ENCODE data around the gene TBKBP1. TPM values are rescaled to one million over a fixed set of nuclear protein-coding genes. Genes with fewer than 3 reads are reported as not detected.
"Not testable (repeated sequence)": the region's sequence is repeated elsewhere in the genome, so short reads cannot be mapped to it uniquely, and the experiment has no call there.

TBKBP1 gene
- total and polyA plus RNA-seq, 4 experiments from 2014 or later: 0.49 to 7.4 (median 3.7) TPM

- peaks cover 43% of the 10 kb centered on the region for H3K4me1 ChIP-seq (ENCODE audit: insufficient read depth, low read length)
- H3K27me3 Mint-ChIP-seq: peaks cover 0 to 1% of the 10 kb centered on the region in 2 donors
- peak overlapping the region; percentile 92 to 100 (median 100) for H3K4me3 Mint-ChIP-seq
- H3K36me3 Mint-ChIP-seq: peaks cover 0 to 11% of the 10 kb centered on the region in 2 donors
- intact Hi-C loops (cut with micrococcal nuclease): no loop called here
- DNase-seq: no peak
- no peaks in the 10 kb centered on the region for H3K27me3 ChIP-seq (ENCODE audit: insufficient read depth, low read length)
- peak overlapping the region; percentile 72 to 83 for H3K4me3 ChIP-seq (ENCODE audit: low read length in 2 of 2)
- H3K36me3 ChIP-seq (ENCODE audit: insufficient read depth, low read length): no peaks in the 10 kb centered on the region
- ChIA-PET CTCF (ENCODE audit: partially characterized antibody) (interaction anchor here (1.3 to 1.9 kb wide), 3 partner anchors 36 to 38 kb away, joined by 4 to 6 read pairs (median 5); no protein-coding TSS in a partner anchor), POLR2A (ENCODE audit: partially characterized antibody) (interaction anchor here (0.9 to 8.0 kb wide), 12 partner anchors 10 to 412 kb away, joined by 3 to 145 read pairs (median 6); partner anchors contain the start of genes EFCAB13, KPNB1, PNPO and TBKBP1)
- H3K27ac ChIP-seq (ENCODE audit: low read depth, low read length): peak overlapping the region; percentile 70
- peak overlapping the region; percentile 85 to 99 (median 94) for H3K27ac Mint-ChIP-seq
- H3K9me3 ChIP-seq (ENCODE audit: control insufficient read depth in 1 of 2, low read length in 2 of 2): no peaks in the 10 kb centered on the region
- no peaks in the 10 kb centered on the region for H3K9me3 Mint-ChIP-seq
- H3K4me1 Mint-ChIP-seq: peaks cover 35 to 81% (median 46%) of the 10 kb centered on the region in 4 donors
These were observed 41.1 kb downstream of the TBKBP1 start for GRCh38 chr17:47735139-47735464.

GRCh38 chr17:47735536-47736011, 41.6 kb downstream of the TBKBP1 start:
- Histone ChIP-seq H3K27ac (ENCODE audit: low read depth, low read length) (peak overlapping the region; percentile 70), H3K36me3 (ENCODE audit: insufficient read depth, low read length) (no peaks in the 10 kb centered on the region), H3K9me3 (ENCODE audit: control insufficient read depth in 1 of 2, low read length in 2 of 2) (no peaks in the 10 kb centered on the region), H3K4me3 (ENCODE audit: low read length in 2 of 2) (peak overlapping the region; percentile 72 to 83), H3K27me3 (ENCODE audit: insufficient read depth, low read length) (no peaks in the 10 kb centered on the region), H3K4me1 (ENCODE audit: insufficient read depth, low read length) (peaks cover 44% of the 10 kb centered on the region)
- H3K27me3 Mint-ChIP-seq: no peaks in the 10 kb centered on the region
- DNase-seq: peak in 1 of 5 donors; percentile 33
- no peaks in the 10 kb centered on the region for H3K9me3 Mint-ChIP-seq
- intact Hi-C loops (cut with micrococcal nuclease): no loop called here
- peak overlapping the region; percentile 92 to 100 (median 100) for H3K4me3 Mint-ChIP-seq
- ChIA-PET POLR2A (ENCODE audit: partially characterized antibody) (interaction anchor here (0.8 to 8.0 kb wide), 9 partner anchors 15 to 160 kb away, joined by 3 to 145 read pairs (median 8); partner anchors contain the start of genes KPNB1, SP2 and TBKBP1), CTCF (ENCODE audit: partially characterized antibody) (interaction anchor here (1.2 to 1.9 kb wide), 4 partner anchors 35 to 39 kb away, joined by 4 to 6 read pairs (median 4); no protein-coding TSS in a partner anchor)
- peaks cover 0 to 11% of the 10 kb centered on the region in 2 donors for H3K36me3 Mint-ChIP-seq
- H3K27ac Mint-ChIP-seq: peak overlapping the region; percentile 81 to 98 (median 92)
- H3K4me1 Mint-ChIP-seq: peaks cover 36 to 80% (median 49%) of the 10 kb centered on the region in 4 donors

DNA sequence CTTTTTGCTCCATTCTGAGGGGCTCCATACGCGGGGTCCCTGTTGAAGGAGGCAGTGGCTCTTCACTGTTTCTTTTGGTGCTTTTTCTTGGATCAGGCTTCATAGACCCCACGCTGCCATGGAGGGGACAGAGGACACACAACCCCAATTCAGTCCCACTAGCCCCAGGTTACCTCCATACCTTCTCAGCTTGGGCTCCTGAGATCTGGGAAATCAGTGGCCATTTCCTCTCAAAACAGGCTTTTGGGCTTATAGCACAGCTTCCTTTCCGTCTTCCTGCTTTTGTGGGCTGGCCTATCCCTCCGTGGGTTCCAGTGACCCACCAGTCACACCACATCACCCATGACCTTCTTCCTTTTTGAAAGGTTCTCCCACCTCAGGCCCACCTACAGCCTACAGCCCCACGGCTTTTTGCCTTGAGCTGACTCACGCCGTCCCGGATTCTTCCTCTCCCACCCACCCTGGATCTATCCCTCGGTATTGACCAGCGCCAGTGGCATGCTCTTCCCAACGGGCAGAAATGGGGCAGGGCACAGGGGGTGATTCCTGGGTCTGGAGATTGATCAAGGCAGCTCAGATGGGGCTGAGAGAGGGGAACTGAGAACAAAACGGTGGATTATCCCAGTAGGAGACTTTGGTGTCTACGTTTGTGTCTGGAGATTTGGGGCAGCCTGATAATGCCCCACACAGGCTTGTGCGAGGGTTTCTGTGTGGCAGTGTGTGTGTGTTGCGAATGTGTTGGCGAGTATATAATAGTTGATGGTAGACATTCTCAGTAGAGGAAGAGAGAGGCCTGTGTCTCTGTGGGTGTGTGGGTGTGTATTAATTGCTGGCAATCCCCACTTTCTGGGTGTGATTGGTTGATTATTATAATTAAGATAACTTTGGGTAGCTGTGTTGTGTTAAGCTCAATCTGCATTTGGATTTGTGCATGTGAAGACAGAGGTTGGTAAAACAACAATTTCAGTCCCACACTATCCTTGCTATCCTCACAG, 42.8 kb downstream of the TBKBP1 start:
- Histone ChIP-seq H3K27me3 (ENCODE audit: insufficient read depth, low read length) (no peaks in the 10 kb centered on the region), H3K9me3 (ENCODE audit: control insufficient read depth in 1 of 2, low read length in 2 of 2) (no peaks in the 10 kb centered on the region), H3K4me3 (ENCODE audit: low read length in 2 of 2) (peak overlapping the region in 1 of 2 donors; percentile 23), H3K27ac (ENCODE audit: low read depth, low read length) (peak overlapping the region; percentile 55), H3K4me1 (ENCODE audit: insufficient read depth, low read length) (peaks cover 50% of the 10 kb centered on the region), H3K36me3 (ENCODE audit: insufficient read depth, low read length) (no peaks in the 10 kb centered on the region)
- Mint-ChIP-seq H3K27ac (peak overlapping the region; percentile 14 to 95 (median 87)), H3K4me1 (peaks cover 44 to 80% (median 58%) of the 10 kb centered on the region in 4 donors), H3K9me3 (no peaks in the 10 kb centered on the region), H3K4me3 (peak overlapping the region; percentile 92 to 100 (median 100)), H3K27me3 (no peaks in the 10 kb centered on the region), H3K36me3 (peaks cover 0 to 16% of the 10 kb centered on the region in 2 donors)
- ChIA-PET POLR2A (ENCODE audit: partially characterized antibody) (interaction anchor here (0.7 to 8.0 kb wide), 10 partner anchors 9 to 159 kb away, joined by 3 to 145 read pairs (median 5); partner anchors contain the start of genes KPNB1, SP2 and TBKBP1), CTCF (ENCODE audit: partially characterized antibody) (interaction anchor here (1.0 to 1.5 kb wide), 3 partner anchors 9 to 39 kb away, joined by 3 to 5 read pairs (median 4); no protein-coding TSS in a partner anchor)
- intact Hi-C loops (cut with micrococcal nuclease): no loop called here
- DNase-seq: no peak

DNA sequence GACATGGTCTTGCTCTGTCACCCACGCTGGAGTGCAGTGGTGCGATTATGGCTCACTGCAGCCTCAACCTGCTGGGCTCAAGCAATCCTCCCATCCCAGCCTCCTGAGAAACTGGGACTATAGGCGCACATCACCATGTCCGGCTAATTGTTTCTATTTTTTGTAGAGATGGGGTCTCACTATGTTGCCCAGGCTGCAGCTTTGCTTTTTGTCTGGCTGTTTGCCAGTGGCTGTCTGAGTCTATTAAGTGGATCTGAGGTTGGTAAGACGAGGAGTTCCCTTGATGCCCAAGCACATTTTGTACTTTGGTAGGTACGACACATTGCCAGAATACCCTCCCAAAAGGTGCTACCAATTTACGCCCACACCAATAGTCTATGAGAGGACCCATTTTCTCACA, 44.2 kb downstream of the TBKBP1 start:
- Mint-ChIP-seq H3K36me3 (peaks cover 0 to 16% of the 10 kb centered on the region in 2 donors), H3K4me3 (peak overlapping the region in 5 of 8 donors; percentile 11 to 47 (median 15)), H3K27me3 (no peaks in the 10 kb centered on the region), H3K27ac (peak overlapping the region in 6 of 7 donors; percentile 14 to 72 (median 46)), H3K4me1 (peaks cover 37 to 77% (median 55%) of the 10 kb centered on the region in 4 donors), H3K9me3 (no peaks in the 10 kb centered on the region)
- Histone ChIP-seq H3K4me3 (ENCODE audit: low read length in 2 of 2) (no peak overlapping the region), H3K27ac (ENCODE audit: low read depth, low read length) (no peak overlapping the region), H3K9me3 (ENCODE audit: control insufficient read depth in 1 of 2, low read length in 2 of 2) (no peaks in the 10 kb centered on the region), H3K4me1 (ENCODE audit: insufficient read depth, low read length) (peaks cover 53% of the 10 kb centered on the region), H3K36me3 (ENCODE audit: insufficient read depth, low read length) (no peaks in the 10 kb centered on the region), H3K27me3 (ENCODE audit: insufficient read depth, low read length) (no peaks in the 10 kb centered on the region)
- DNase-seq: no peak
- ChIA-PET POLR2A (ENCODE audit: partially characterized antibody) (interaction anchor here (0.6 to 8.0 kb wide), 6 partner anchors 8 to 102 kb away, joined by 3 to 145 read pairs (median 12); partner anchors contain the start of genes KPNB1 and TBKBP1), CTCF (ENCODE audit: partially characterized antibody) (interaction anchor here (1.2 kb wide), 1 partner anchor 73 kb away, joined by 3 read pairs; no protein-coding TSS in a partner anchor)
- intact Hi-C loops (cut with micrococcal nuclease): no loop called here

DNA sequence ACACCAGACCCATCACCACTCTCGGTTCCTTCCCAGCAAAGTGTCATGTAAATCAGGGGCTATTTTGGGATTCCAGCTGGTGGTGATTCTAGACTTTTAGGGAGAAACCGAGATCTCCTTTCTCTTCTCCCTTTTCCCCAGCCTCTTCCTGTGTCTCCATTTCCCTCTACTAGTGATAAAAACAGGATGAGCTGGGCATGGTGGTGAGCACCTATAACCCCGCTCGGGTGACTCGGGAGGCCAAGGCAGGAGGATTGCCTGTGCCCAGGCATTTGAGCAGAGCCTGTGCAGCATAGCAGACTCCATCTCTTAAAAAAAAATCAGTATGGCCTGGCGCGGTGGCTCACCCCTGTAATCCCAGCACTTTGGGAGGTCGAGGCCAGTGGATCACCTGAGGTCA, 45.2 kb downstream of the TBKBP1 start:
- Mint-ChIP-seq H3K36me3 (peaks cover 0 to 15% of the 10 kb centered on the region in 2 donors), H3K4me1 (peaks cover 34 to 73% (median 52%) of the 10 kb centered on the region in 4 donors), H3K27ac (peak overlapping the region in 4 of 7 donors; percentile 22 to 70 (median 46)), H3K27me3 (no peaks in the 10 kb centered on the region), H3K9me3 (no peaks in the 10 kb centered on the region), H3K4me3 (peak overlapping the region in 2 of 8 donors; percentile 20 to 54)
- DNase-seq: no peak
- Histone ChIP-seq H3K9me3 (ENCODE audit: control insufficient read depth in 1 of 2, low read length in 2 of 2) (no peaks in the 10 kb centered on the region), H3K27ac (ENCODE audit: low read depth, low read length) (no peak overlapping the region), H3K36me3 (ENCODE audit: insufficient read depth, low read length) (no peaks in the 10 kb centered on the region), H3K27me3 (ENCODE audit: insufficient read depth, low read length) (no peaks in the 10 kb centered on the region), H3K4me3 (ENCODE audit: low read length in 2 of 2) (no peak overlapping the region), H3K4me1 (ENCODE audit: insufficient read depth, low read length) (peaks cover 53% of the 10 kb centered on the region)
- ChIA-PET CTCF (ENCODE audit: partially characterized antibody) (interaction anchor here (2.3 to 8.4 kb wide), 3 partner anchors 11 to 40 kb away, joined by 9 to 92 read pairs (median 11); no protein-coding TSS in a partner anchor), POLR2A (ENCODE audit: partially characterized antibody) (interaction anchor here (0.8 kb wide), 1 partner anchor 17 kb away, joined by 3 read pairs; no protein-coding TSS in a partner anchor)
- intact Hi-C loops (cut with micrococcal nuclease): no loop called here

DNA sequence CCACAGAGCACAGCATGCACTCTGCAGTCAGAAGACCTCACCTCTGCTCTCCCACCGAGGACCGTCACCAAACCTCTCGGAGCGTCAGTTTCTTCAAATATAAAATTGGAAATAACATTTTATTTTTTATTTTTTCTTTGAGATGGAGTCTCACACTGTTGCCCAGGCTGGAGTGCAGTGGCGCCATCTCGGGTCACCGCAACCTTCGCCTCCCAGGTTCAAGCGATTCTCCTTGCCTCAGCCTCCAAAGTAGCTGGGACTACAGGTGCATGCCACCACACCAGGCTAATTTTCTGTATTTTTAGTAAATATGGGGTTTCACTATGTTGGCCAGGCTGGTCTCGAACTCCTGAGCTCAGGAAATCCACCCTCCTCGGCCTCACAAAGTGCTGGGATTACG, 46.0 kb downstream of the TBKBP1 start:
- H3K4me3 Mint-ChIP-seq; intact Hi-C loops (cut with micrococcal nuclease); H3K27me3 ChIP-seq (ENCODE audit: insufficient read depth, low read length); DNase-seq; H3K27me3 Mint-ChIP-seq; H3K27ac ChIP-seq (ENCODE audit: low read depth, low read length); POLR2A ChIA-PET (ENCODE audit: partially characterized antibody); H3K4me3 ChIP-seq (ENCODE audit: low read length in 2 of 2); H3K9me3 ChIP-seq (ENCODE audit: control insufficient read depth in 1 of 2, low read length in 2 of 2); H3K36me3 ChIP-seq (ENCODE audit: insufficient read depth, low read length); H3K9me3 Mint-ChIP-seq: not testable (repeated sequence)
- Mint-ChIP-seq H3K27ac (peak overlapping the region in 1 of 7 donors; percentile 54), H3K36me3 (peaks cover 0 to 14% of the 10 kb centered on the region in 2 donors), H3K4me1 (peaks cover 33 to 65% (median 49%) of the 10 kb centered on the region in 4 donors)
- CTCF ChIA-PET (ENCODE audit: partially characterized antibody): interaction anchor here (2.3 to 8.4 kb wide), 5 partner anchors 10 to 76 kb away, joined by 7 to 92 read pairs (median 11); no protein-coding TSS in a partner anchor
- H3K4me1 ChIP-seq (ENCODE audit: insufficient read depth, low read length): peaks cover 53% of the 10 kb centered on the region
